H1 (cell line): ENCODE results near the gene RIPOR3. TPM values are rescaled to one million over a fixed set of nuclear protein-coding genes. Genes with fewer than 3 reads are reported as not detected.

ENCODE experiments used
- CTCF ChIA-PET: fragments of 300-600 bp; sonication (Branson Sonifier 250); formaldehyde crosslinking; loops from one replicate; lab custom pipeline; 2021; ENCODE audit not compliant: partially characterized antibody; lab: Charles Lee
- POLR2A ChIA-PET: fragments of 300-600 bp; sonication (Branson Sonifier 250); formaldehyde crosslinking; loops from one replicate; lab custom pipeline; 2021; ENCODE audit warnings: inconsistent platforms; ENCODE audit not compliant: partially characterized antibody; lab: Charles Lee
- DNase-seq, 2 experiments: peaks; one replicate each; pipeline versions ENCODE4 v3.0.0 to v3.0.0-alpha.2; 2010 to 2022; ENCODE audit warnings: low spot score in 2 of 2, low read depth in 1 of 2, mixed read lengths in 1 of 2
- FAIRE-seq: peaks from 2 replicates; lab custom pipeline; 2011; peaks lifted over from hg19 to GRCh38; lab: Jason Lieb, UNC
- H2AFZ ChIP-seq: 2 replicates; pipeline ENCODE4 v1.8.1; 2012; ENCODE audit warnings: low read length, inconsistent platforms
- H2AK5ac ChIP-seq: 2 replicates; pipeline ENCODE4 v1.6.1; 2013; ENCODE audit warnings: low read depth, low read length
- H2BK120ac ChIP-seq: replicated peaks from 2 replicates; pipeline ENCODE3; 2013; ENCODE audit warnings: low read depth, low read length, inconsistent platforms
- H2BK12ac ChIP-seq: 2 replicates; pipeline ENCODE4 v1.6.1; 2013; ENCODE audit warnings: low read depth, low read length
- H2BK15ac ChIP-seq: 2 replicates; pipeline ENCODE4 v1.6.1; 2013; ENCODE audit warnings: low read length
- H2BK20ac ChIP-seq: 2 replicates; pipeline ENCODE4 v1.6.1; 2013; ENCODE audit warnings: low read length
- H2BK5ac ChIP-seq: 2 replicates; pipeline ENCODE4 v1.6.1; 2013; ENCODE audit warnings: low read depth, low read length
- H3K14ac ChIP-seq: 2 replicates; pipeline ENCODE4 v1.6.1; 2013; ENCODE audit warnings: inconsistent platforms; ENCODE audit not compliant: insufficient read length
- H3K18ac ChIP-seq: 2 replicates; pipeline ENCODE4 v1.6.1; 2013; ENCODE audit warnings: low read length; ENCODE audit errors: extremely low read depth
- H3K23ac ChIP-seq: 2 replicates; pipeline ENCODE4 v1.6.1; 2013; ENCODE audit warnings: inconsistent platforms; ENCODE audit not compliant: insufficient read length
- H3K23me2 ChIP-seq: 2 replicates; pipeline ENCODE4 v1.6.1; 2013; ENCODE audit warnings: low read depth, low read length
- H3K27ac ChIP-seq: 2 replicates; pipeline ENCODE4 v1.6.1; 2011; ENCODE audit warnings: low read depth, low read length, inconsistent platforms
- H3K27me3 ChIP-seq, 4 experiments: replicated peaks in 1 of 4; 1 replicate in 1 of 4; 2 replicates in 3 of 4; pipeline versions ENCODE4 v1.6.1 to v1.8.1; 2011 to 2013; ENCODE audit warnings: low read length in 3 of 4, mild to moderate bottlenecking in 3 of 4, inconsistent platforms in 2 of 4, mixed read lengths in 2 of 4, moderate library complexity in 1 of 4; ENCODE audit not compliant: control insufficient read depth in 3 of 4, insufficient read depth in 3 of 4; ENCODE audit errors: extremely low read depth in 1 of 4
- H3K36me3 ChIP-seq, 4 experiments: 2 replicates each; pipeline versions ENCODE4 v1.6.1 to v1.8.1; 2011 to 2013; ENCODE audit warnings: mild to moderate bottlenecking in 4 of 4, low read length in 3 of 4, moderate library complexity in 2 of 4, control low read depth in 1 of 4, inconsistent platforms in 1 of 4; ENCODE audit not compliant: insufficient read depth in 4 of 4, control insufficient read depth in 2 of 4
- H3K4ac ChIP-seq: replicated peaks from 2 replicates; pipeline ENCODE3; 2013; ENCODE audit warnings: low read length, low read depth, mixed read lengths, inconsistent platforms; ENCODE audit not compliant: insufficient read length
- H3K4me1 ChIP-seq, 4 experiments: replicated peaks in 1 of 4; 1 replicate in 1 of 4; 2 replicates in 3 of 4; pipeline versions ENCODE4 v1.6.1 to v1.8.1; 2011 to 2013; ENCODE audit warnings: low read length in 3 of 4, inconsistent platforms in 2 of 4, mixed read lengths in 1 of 4; ENCODE audit not compliant: insufficient read depth in 4 of 4, control insufficient read depth in 3 of 4
- H3K4me2 ChIP-seq, 2 experiments: 2 replicates each; pipeline versions ENCODE4 v1.6.1 to v1.8.1; 2011 to 2013; ENCODE audit warnings: low read depth in 2 of 2, low read length in 2 of 2, control low read depth in 1 of 2, inconsistent platforms in 1 of 2, mild to moderate bottlenecking in 1 of 2; ENCODE audit not compliant: insufficient read depth in 1 of 2
- H3K4me3 ChIP-seq, 4 experiments: fragments of 200-600, 300-600 bp in 1 of 4; sonication (generic), shearing (Covaris generic), sonication (Bioruptor Twin) in 1 of 4; 2 replicates each; pipeline versions ENCODE4 v1.5.1 to v1.8.1; 2011 to 2016; ENCODE audit warnings: low read length in 4 of 4, low read depth in 3 of 4, control low read depth in 2 of 4, inconsistent platforms in 2 of 4, mild to moderate bottlenecking in 2 of 4, mixed read lengths in 1 of 4, moderate library complexity in 1 of 4; ENCODE audit not compliant: insufficient read depth in 2 of 4; ENCODE audit errors: extremely low read depth in 1 of 4
- H3K56ac ChIP-seq: replicated peaks from 2 replicates; pipeline ENCODE3; 2013; ENCODE audit warnings: low read depth, mild to moderate bottlenecking, mixed read lengths, low read length, inconsistent platforms; ENCODE audit not compliant: insufficient read length
- H3K79me1 ChIP-seq: 2 replicates; pipeline ENCODE4 v1.6.1; 2013; ENCODE audit warnings: low read depth, low read length, control low read depth
- H3K79me2 ChIP-seq, 2 experiments: 2 replicates each; pipeline versions ENCODE4 v1.6.1 to v1.8.1; 2012 to 2013; ENCODE audit warnings: low read length in 2 of 2, mild to moderate bottlenecking in 2 of 2, inconsistent platforms in 1 of 2; ENCODE audit not compliant: insufficient read depth in 2 of 2, control insufficient read depth in 1 of 2
- H3K9ac ChIP-seq, 4 experiments: replicated peaks in 1 of 4; 1 replicate in 1 of 4; 2 replicates in 3 of 4; pipeline versions ENCODE4 v1.6.1 to v1.8.1; 2011 to 2013; ENCODE audit warnings: low read depth in 3 of 4, low read length in 3 of 4, control low read depth in 2 of 4, mild to moderate bottlenecking in 2 of 4, moderate library complexity in 2 of 4, inconsistent platforms in 1 of 4; ENCODE audit errors: extremely low read depth in 1 of 4
- H3K9me3 ChIP-seq, 2 experiments: 2 replicates each; pipeline versions ENCODE4 v1.6.1 to v1.8.1; 2012 to 2013; ENCODE audit warnings: mild to moderate bottlenecking in 2 of 2, moderate library complexity in 2 of 2, control low read depth in 1 of 2, inconsistent platforms in 1 of 2, low read depth in 1 of 2, low read length in 1 of 2, mixed read lengths in 1 of 2; ENCODE audit not compliant: insufficient read depth in 2 of 2
- H4K20me1 ChIP-seq, 2 experiments: replicated peaks in 1 of 2; 2 replicates each; pipeline versions ENCODE3 to v1.8.1; 2011 to 2013; ENCODE audit warnings: inconsistent platforms in 2 of 2, low read length in 2 of 2, mild to moderate bottlenecking in 1 of 2; ENCODE audit not compliant: insufficient read depth in 2 of 2, control insufficient read depth in 1 of 2
- H4K5ac ChIP-seq: 2 replicates; pipeline ENCODE4 v1.6.1; 2013; ENCODE audit warnings: low read length, low read depth, mixed read lengths, inconsistent platforms; ENCODE audit not compliant: insufficient read length
- H4K8ac ChIP-seq: 2 replicates; pipeline ENCODE4 v1.8.0; 2013; ENCODE audit warnings: mild to moderate bottlenecking, moderate library complexity, low read length, inconsistent platforms; ENCODE audit not compliant: insufficient read depth; ENCODE audit errors: extremely low read depth
- H4K91ac ChIP-seq: replicated peaks from 2 replicates; pipeline ENCODE3; 2013; ENCODE audit warnings: low read length, mixed read lengths, inconsistent platforms; ENCODE audit not compliant: insufficient read length
- ASH2L ChIP-seq: fragments of 200-600, 300-600 bp; sonication (generic); IDR thresholded peaks from one replicate; pipeline ENCODE4 v1.7.1; 2017; ENCODE audit warnings: low read length
- BACH1 ChIP-seq: IDR thresholded peaks from 2 replicates; pipeline ENCODE4 v1.6.1; 2012; ENCODE audit warnings: low read length, improper control_type of control experiment
- CBX8 ChIP-seq: fragments of 300-800, 300-1000 bp; sonication (generic); IDR thresholded peaks from 2 replicates; pipeline ENCODE4 v1.7.1; 2016; ENCODE audit warnings: low read depth, low read length, borderline replicate concordance
- EZH2 ChIP-seq: fragments of 200-600 bp; sonication (generic); IDR thresholded peaks from 2 replicates; pipeline ENCODE4 v1.7.1; 2012; ENCODE audit warnings: low read depth, mild to moderate bottlenecking, moderate library complexity, low read length, inconsistent platforms; ENCODE audit not compliant: severe bottlenecking
- HDAC6 ChIP-seq: IDR thresholded peaks from one replicate; pipeline ENCODE4 v1.7.1; 2012; ENCODE audit warnings: low read depth, mild to moderate bottlenecking, inconsistent platforms, low read length, moderate library complexity
- MAX ChIP-seq: IDR thresholded peaks from 2 replicates; pipeline ENCODE4 v1.6.1; 2012; ENCODE audit warnings: inconsistent platforms
- NANOG ChIP-seq: IDR thresholded peaks from 2 replicates; pipeline ENCODE4 v1.6.1; 2011; ENCODE audit warnings: low read length, low read depth, mild to moderate bottlenecking, inconsistent platforms; ENCODE audit not compliant: insufficient read depth, poor library complexity, severe bottlenecking
- PHF8 ChIP-seq: fragments of 200-600 bp; sonication (generic); conservative IDR thresholded peaks from 2 replicates; pipeline ENCODE4 v1.7.1; 2012; ENCODE audit warnings: low read depth, mild to moderate bottlenecking, inconsistent platforms, low read length, moderate library complexity
- SAP30 ChIP-seq: fragments of 300-600 bp; sonication (generic); IDR thresholded peaks from 2 replicates; pipeline ENCODE4 v1.7.1; 2012; ENCODE audit warnings: low read length, moderate library complexity, mild to moderate bottlenecking, inconsistent platforms; ENCODE audit not compliant: insufficient read depth, insufficient replicate concordance
- SP2 ChIP-seq: IDR thresholded peaks from 2 replicates; pipeline ENCODE4 v1.6.1; 2012; ENCODE audit warnings: mild to moderate bottlenecking, low read length, inconsistent platforms
- SP4 ChIP-seq: IDR thresholded peaks from 2 replicates; pipeline ENCODE4 v1.6.1; 2012; ENCODE audit warnings: low read length, inconsistent platforms
- SUZ12 ChIP-seq: fragments of 200-600 bp; sonication (generic); IDR thresholded peaks from 2 replicates; pipeline ENCODE4 v1.6.1; 2012; ENCODE audit warnings: mild to moderate bottlenecking, inconsistent platforms, low read length, moderate library complexity, mixed read lengths
- TCF12 ChIP-seq: IDR thresholded peaks from 2 replicates; pipeline ENCODE4 v1.6.1; 2011; ENCODE audit warnings: low read depth, mild to moderate bottlenecking, low read length
- WGBS, 2 experiments: shearing (Covaris generic) in 1 of 2; methylation state at CpG; one replicate each; pipeline versions ENCODE4 v1.1.6 to v1.1.7; 2013 to 2015; ENCODE audit warnings: low lambda C conversion rate in 2 of 2, mixed read lengths in 2 of 2, inconsistent platforms in 1 of 2, low coverage in 1 of 2, missing lambda C conversion rate in 1 of 2; ENCODE audit not compliant: insufficient replicate concordance in 2 of 2, insufficient coverage in 1 of 2, insufficient read length in 1 of 2; ENCODE audit errors: extremely low coverage in 1 of 2, missing lambda C conversion rate in 1 of 2; 5-methylcytosine and 5-hydroxymethylcytosine counted together
- polyA plus RNA-seq, 7 experiments: library from polyadenylated mRNA; depleted of rRNA in 3 of 7; stranded (reverse) in 5 of 7; unstranded in 2 of 7; fragments of >200 nt in 5 of 7; fragments of 200-250 nt in 2 of 7; gene quantifications; 1 replicate in 5 of 7; 2 replicates in 1 of 7; 4 replicates in 1 of 7; pipeline versions ENCODE4 v1.2.1 to v1.2.3, GENCODE V29; 2011 to 2013; ENCODE audit warnings: missing spikeins in 2 of 7, mixed read lengths in 2 of 7
- total RNA-seq: library from RNA; stranded (reverse); fragmentation: NEBNext Ultra II Directional; extraction: Animal tissue kit (Norgen Biotek cat#: 25700); gene quantifications from 2 replicates; pipeline ENCODE4 v1.2.1, GENCODE V29; 2021

Gene RIPOR3
- total and polyA plus RNA-seq, 2 of the 8 experiments (the other 6 are each of a cell fraction or from before 2014, with no cell fraction given), result 3.6 to 4.5 TPM

GRCh38 chr20:50723672-50724071, 32.3 kb upstream of the RIPOR3 start:
- FAIRE-seq (no peak), DNase-seq (no peak)
- H2BK12ac ChIP-seq, result no peak overlapping the region
- no peak overlapping the region for H3K27ac ChIP-seq
- H3K4me3 ChIP-seq, result no peak overlapping the region
- H2AK5ac ChIP-seq, result no peak overlapping the region
- 93% methylated on average over 9 of the region's 9 CpGs; no CpG with 5 or more reads in 1 of the 2 experiments for WGBS, 2 experiments
- no peak overlapping the region for H3K4ac ChIP-seq
- no peaks in the 10 kb centered on the region for H3K9me3 ChIP-seq
- H4K8ac ChIP-seq, result no peak overlapping the region
- H3K23ac ChIP-seq, result no peak overlapping the region
- no peak overlapping the region for H2AFZ ChIP-seq
- H3K23me2 ChIP-seq, result no peaks in the 10 kb centered on the region; the same call in 1 of the 2 replicates
- 0 out of 2 replicates have a peak overlapping the region, but pooled peaks have one; percentile 97 for H2BK15ac ChIP-seq
- CTCF ChIA-PET, result interaction anchor here (1.6 to 3.5 kb wide), 5 partner anchors 11 to 97 kb away, joined by 3 to 16 read pairs (median 5); partner anchors contain the start of gene BCAS4
- POLR2A ChIA-PET, result interaction anchor here (1.7 kb wide), 1 partner anchor 14 kb away, joined by 5 read pairs; no protein-coding TSS in a partner anchor
- H3K27me3 ChIP-seq, result no peaks in the 10 kb centered on the region
- no peak overlapping the region for H4K91ac ChIP-seq
- peaks cover 0 to 6% (median 4%) of the 10 kb centered on the region in 4 experiments; a peak in 4 of 7 replicates for H3K4me1 ChIP-seq
- H3K14ac ChIP-seq, result no peak overlapping the region
- H3K36me3 ChIP-seq, result no peaks in the 10 kb centered on the region
- no peaks in the 10 kb centered on the region for H3K79me2 ChIP-seq
- no peaks in the 10 kb centered on the region for H3K79me1 ChIP-seq
- H3K56ac ChIP-seq, result no peak overlapping the region
- H2BK20ac ChIP-seq, result no peak overlapping the region
- H3K9ac ChIP-seq, result no peak overlapping the region
- no peak overlapping the region for H3K4me2 ChIP-seq
- H4K20me1 ChIP-seq, result no peaks in the 10 kb centered on the region
- no peak overlapping the region for H2BK5ac ChIP-seq
- H2BK120ac ChIP-seq, result no peak overlapping the region
- H3K18ac ChIP-seq, result no peak overlapping the region
- H4K5ac ChIP-seq, result no peak overlapping the region
- TF ChIP-seq EZH2, result no peak
- no peak for TF ChIP-seq SUZ12
- no peak for TF ChIP-seq NANOG
- no peak for TF ChIP-seq SP2
- no peak for TF ChIP-seq PHF8
- TF ChIP-seq HDAC6, result no peak
- no peak for TF ChIP-seq ASH2L
- no peak for TF ChIP-seq BACH1
- no peak for TF ChIP-seq CBX8
- no peak for TF ChIP-seq SP4
- no peak for TF ChIP-seq SAP30
- no peak for TF ChIP-seq MAX
- no peak for TF ChIP-seq TCF12
